TTC549 (cell line): ENCODE results near the gene HSP90AA1.
"Not testable (repeated sequence)": the region's sequence is repeated elsewhere in the genome, so short reads cannot be mapped to it uniquely, and the experiment has no call there.

ENCODE experiments used
- FAIRE-seq: peaks from 2 replicates; lab custom pipeline; 2012; peaks lifted over from hg19 to GRCh38; lab: Jason Lieb, UNC

The HSP90AA1 gene

GRCh38 chr14:102066041-102066451 is 20.8 kb downstream of the HSP90AA1 start:
- FAIRE-seq: no peak

DNA sequence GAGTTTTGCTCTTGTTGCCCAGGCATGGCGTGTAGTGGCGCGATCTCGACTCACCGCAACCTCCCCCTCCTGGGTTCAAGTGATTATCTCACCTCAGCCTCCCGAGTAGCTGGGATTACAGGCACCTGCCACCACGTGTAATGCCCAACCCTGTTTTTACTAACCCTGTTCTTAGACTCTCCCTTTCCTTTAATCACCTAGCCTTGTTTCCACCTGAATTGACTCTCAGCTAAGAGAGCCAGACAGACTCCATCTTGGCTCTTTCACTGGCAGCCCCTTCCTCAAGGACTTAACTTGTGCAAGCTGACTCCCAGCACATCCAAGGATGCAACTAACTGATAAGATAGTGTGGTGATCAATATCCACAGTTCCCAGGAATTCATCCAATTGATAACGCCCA is 22.3 kb downstream of the HSP90AA1 start:
- FAIRE-seq: not testable (repeated sequence)

- no peak for FAIRE-seq
Observed at GRCh38 chr14:102063808-102064429, 22.9 kb downstream of the HSP90AA1 start.

- peak; percentile 87 for FAIRE-seq
Observed at GRCh38 chr14:102063109-102063807, 23.6 kb downstream of the HSP90AA1 start.

GRCh38 chr14:102058961-102059360 is 27.9 kb downstream of the HSP90AA1 start:
- no peak for FAIRE-seq

GRCh38 chr14:102058146-102058545 is 28.7 kb downstream of the HSP90AA1 start:
- no peak for FAIRE-seq

GRCh38 chr14:102057480-102058114 is 29.2 kb downstream of the HSP90AA1 start:
- no peak for FAIRE-seq

DNA sequence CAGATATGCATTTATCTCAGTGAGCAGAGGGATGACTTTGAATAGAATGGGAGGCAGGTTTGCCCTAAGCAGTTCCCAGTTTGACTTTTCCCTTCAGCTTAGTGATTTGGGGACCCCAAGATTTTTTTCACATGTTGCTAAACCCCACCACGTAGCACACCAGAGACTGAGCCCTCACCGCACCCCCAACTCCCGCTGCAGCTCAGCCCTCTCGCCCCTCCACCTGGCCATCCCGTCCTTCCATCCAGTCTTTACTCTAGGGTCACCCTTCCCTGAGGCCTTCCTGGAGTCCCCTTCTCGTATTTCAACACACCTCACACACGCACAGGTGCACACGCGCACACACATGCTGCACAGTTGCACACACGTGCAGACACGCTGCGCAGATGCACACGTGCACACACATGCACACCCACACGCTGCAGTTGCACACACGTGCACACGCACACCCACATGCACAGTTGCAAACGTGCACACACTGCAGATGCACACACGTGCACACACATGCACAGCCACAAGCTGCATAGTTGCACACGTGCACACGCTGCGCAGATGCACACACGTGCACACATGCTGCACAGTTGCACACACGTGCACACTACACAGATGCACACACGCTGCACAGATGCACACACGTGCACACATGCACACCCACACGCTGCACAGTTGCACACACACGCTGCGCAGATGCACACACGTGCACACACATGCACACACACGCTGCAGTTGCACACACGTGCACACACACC is 30.0 kb downstream of the HSP90AA1 start:
- no peak for FAIRE-seq

DNA sequence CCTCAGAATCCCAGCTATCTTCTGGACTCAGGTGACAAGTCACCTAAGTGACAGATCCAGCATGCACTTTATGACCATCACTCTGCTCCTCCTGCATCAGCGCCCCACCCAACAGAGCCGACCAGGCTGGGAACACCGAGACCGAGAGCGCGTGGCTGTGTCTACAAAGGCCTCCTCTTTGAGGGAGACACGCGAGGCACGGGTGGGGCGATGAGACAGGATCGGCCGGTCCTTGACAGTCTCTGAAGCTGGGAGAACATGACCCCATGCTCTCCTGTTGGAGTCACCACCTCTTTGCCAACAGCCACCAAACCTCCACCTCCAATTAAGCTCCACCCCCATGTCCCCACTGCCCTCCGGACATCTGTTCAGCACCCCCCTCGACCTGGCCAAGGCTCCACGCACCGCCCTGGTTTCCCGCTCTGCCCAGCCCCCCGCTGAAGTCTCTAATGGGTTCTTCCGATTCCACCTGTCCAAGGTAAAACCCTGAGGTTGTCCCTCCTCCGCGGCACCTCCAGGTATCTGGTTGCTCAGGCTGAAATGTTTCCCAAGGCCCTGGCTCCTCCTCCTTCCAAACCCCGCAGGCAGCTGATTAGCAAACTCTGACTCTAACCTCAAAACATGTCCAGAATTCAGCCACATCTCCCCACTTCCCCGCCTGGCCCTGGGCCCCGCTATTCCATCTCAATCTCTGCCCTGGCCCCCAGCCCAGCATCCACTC is 31.5 kb downstream of the HSP90AA1 start:
- FAIRE-seq: no peak

GRCh38 chr14:102052522-102052921 is 34.3 kb downstream of the HSP90AA1 start:
- FAIRE-seq: no peak

GRCh38 chr14:102050625-102051024 is 36.2 kb downstream of the HSP90AA1 start:
- FAIRE-seq: no peak

DNA sequence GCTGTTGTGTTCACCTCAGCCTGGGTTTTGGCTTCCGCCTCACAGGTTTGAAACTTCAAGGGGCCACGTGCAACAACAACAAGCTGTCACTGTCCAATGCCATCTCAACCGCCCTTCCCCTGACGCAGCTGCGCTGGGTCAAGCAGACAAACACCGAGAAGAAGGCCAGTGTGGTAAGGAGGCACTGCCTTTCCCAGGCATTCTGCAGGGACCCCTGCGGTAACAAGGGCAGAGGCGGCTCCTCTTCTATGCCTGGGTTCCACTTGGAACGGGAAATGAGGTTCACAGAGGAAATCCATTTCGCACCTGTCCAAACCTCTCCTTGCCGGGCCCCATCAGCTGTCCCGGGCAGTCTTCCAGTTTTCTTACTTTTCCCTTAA is 36.8 kb downstream of the HSP90AA1 start:
- no peak for FAIRE-seq

GRCh38 chr14:102049258-102050025 is 37.4 kb downstream of the HSP90AA1 start:
- FAIRE-seq: no peak

DNA sequence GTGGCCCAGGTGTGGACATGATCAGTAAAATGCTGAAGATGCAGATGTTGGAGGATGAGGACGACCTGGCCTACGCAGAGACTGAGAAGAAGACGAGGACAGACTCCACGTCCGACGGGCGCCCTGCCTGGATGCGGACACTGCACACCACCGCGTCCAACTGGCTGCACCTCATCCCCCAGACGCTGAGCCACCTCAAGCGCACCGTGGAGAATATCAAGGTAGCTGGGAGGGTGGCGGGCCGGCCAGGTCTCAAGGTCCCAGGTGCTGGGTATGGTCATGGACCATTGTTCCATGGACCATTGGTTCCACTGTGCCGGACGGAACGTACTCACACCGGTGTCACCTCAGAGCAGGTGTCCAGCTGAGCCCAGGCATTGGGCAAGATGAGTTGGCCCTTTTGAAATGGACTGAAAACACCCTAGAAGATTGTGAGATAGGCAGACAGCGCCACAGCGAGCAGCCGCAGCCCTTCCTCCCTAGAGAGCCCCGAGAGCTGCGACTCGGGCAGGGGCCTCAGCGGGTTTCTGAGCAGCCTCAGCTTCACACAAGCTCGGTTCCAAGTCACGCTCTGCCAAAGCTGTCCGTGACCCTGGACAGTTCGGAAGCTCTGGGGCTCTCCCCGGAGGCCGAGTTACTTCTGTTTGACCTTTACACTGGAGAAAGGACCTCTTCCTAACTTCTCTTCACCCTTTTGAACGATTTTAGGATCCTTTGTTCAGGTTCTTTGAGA is 38.9 kb downstream of the HSP90AA1 start:
- FAIRE-seq: no peak

- peak; percentile 92 for FAIRE-seq
Observed at GRCh38 chr14:102046337-102047278, 40.2 kb downstream of the HSP90AA1 start.

GRCh38 chr14:102044566-102044965 is 42.3 kb downstream of the HSP90AA1 start:
- no peak for FAIRE-seq

- no peak for FAIRE-seq
Observed at GRCh38 chr14:102043251-102044025, 43.4 kb downstream of the HSP90AA1 start.

DNA sequence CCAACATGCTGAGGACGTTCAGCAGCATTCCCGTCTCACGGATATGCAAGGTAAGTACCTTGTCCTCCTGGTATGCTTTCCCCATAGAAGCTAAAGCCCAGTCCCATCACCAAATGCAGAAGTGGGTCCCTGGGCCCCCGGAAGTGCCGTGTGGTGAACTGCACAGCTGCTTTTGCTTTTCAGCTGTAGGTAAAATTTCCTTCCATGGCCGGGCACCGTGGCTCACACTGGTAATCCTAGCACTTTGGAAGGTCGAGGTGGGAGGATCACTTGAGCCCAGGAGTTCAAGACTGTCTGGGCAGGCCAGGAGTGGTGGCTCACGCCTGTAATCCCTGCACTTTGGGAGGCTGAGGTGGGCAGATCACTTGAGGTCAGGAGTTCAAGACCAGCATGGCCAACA is 44.1 kb downstream of the HSP90AA1 start:
- FAIRE-seq: no peak

- no peak for FAIRE-seq
Observed at GRCh38 chr14:102040153-102040552, 46.7 kb downstream of the HSP90AA1 start.
